HepG2 (cell line): Measurements from ENCODE around the gene RPL21. TPM values are rescaled to one million over a fixed set of nuclear protein-coding genes. Genes with fewer than 3 reads are reported as not detected.

ENCODE experiments used
- BCL6 ChIP-seq: IDR thresholded peaks from 2 replicates; pipeline ENCODE4 v1.6.1; 2016; ENCODE audit warnings: missing genetic modification reagents, missing compliant biosample characterization
- DNMT1 ChIP-seq: sonication (generic); formaldehyde crosslinking; IDR thresholded peaks from 2 replicates; pipeline ENCODE4 v1.5.1; 2020; ENCODE audit warnings: mild to moderate bottlenecking, missing genetic modification reagents
- FOSL2 ChIP-seq: sonication (generic); formaldehyde crosslinking; IDR thresholded peaks from 2 replicates; pipeline ENCODE4 v1.4.0; 2020; ENCODE audit warnings: missing genetic modification reagents
- FOXJ3 ChIP-seq: sonication (generic); formaldehyde crosslinking; IDR thresholded peaks from 2 replicates; pipeline ENCODE4 v1.4.0; 2020; ENCODE audit warnings: missing genetic modification reagents, mild to moderate bottlenecking, borderline replicate concordance
- HNF1A ChIP-seq, 2 experiments: sonication (generic) in 1 of 2; formaldehyde crosslinking in 1 of 2; IDR thresholded peaks; 2 replicates each; pipeline versions ENCODE4 v1.4.0 to v1.6.1; 2016 to 2020; ENCODE audit warnings: borderline replicate concordance in 1 of 2, low read depth in 1 of 2, mild to moderate bottlenecking in 1 of 2, missing genetic modification reagents in 1 of 2
- PHF21A ChIP-seq: sonication (generic); formaldehyde crosslinking; IDR thresholded peaks from 2 replicates; pipeline ENCODE4 v1.5.0; 2020; ENCODE audit warnings: mild to moderate bottlenecking, missing genetic modification reagents
- POLR2G ChIP-seq: fragments of 200-400 bp; formaldehyde crosslinking; IDR thresholded peaks from 2 replicates; pipeline ENCODE4 v1.6.1; 2018; ENCODE audit warnings: mild to moderate bottlenecking, low read depth, low read length, moderate library complexity
- RFXAP ChIP-seq: sonication (generic); formaldehyde crosslinking; IDR thresholded peaks from 2 replicates; pipeline ENCODE4 v1.4.0; 2020; ENCODE audit warnings: missing genetic modification reagents, borderline replicate concordance
- SIN3B ChIP-seq: fragments of 150-350 bp; IDR thresholded peaks from 2 replicates; pipeline ENCODE4 v1.6.1; 2014; ENCODE audit warnings: low read length
- ZBTB8A ChIP-seq: sonication (generic); formaldehyde crosslinking; IDR thresholded peaks from 2 replicates; pipeline ENCODE4 v1.4.0; 2020; ENCODE audit warnings: mild to moderate bottlenecking, low read depth, missing genetic modification reagents, borderline replicate concordance
- ZNF547 ChIP-seq: sonication (generic); formaldehyde crosslinking; IDR thresholded peaks from 2 replicates; pipeline ENCODE4 v1.5.1; 2020; ENCODE audit warnings: mild to moderate bottlenecking, missing genetic modification reagents
- ZNF556 ChIP-seq: sonication (generic); formaldehyde crosslinking; IDR thresholded peaks from 2 replicates; pipeline ENCODE4 v1.4.0; 2020; ENCODE audit warnings: mild to moderate bottlenecking, missing genetic modification reagents, borderline replicate concordance
- ZNF766 ChIP-seq: sonication (generic); formaldehyde crosslinking; IDR thresholded peaks from 2 replicates; pipeline ENCODE4 v1.5.0; 2020; ENCODE audit warnings: missing genetic modification reagents, borderline replicate concordance
- ZNF784 ChIP-seq: sonication (generic); formaldehyde crosslinking; IDR thresholded peaks from 2 replicates; pipeline ENCODE4 v1.5.1; 2020; ENCODE audit warnings: missing genetic modification reagents, mild to moderate bottlenecking, borderline replicate concordance
- polyA plus RNA-seq, 8 experiments: library from polyadenylated mRNA; depleted of rRNA in 3 of 8; stranded (reverse) in 7 of 8; unstranded in 1 of 8; fragments of >200 nt; fragmentation: Illumina TruSeq in 4 of 8; extraction: Trizol in 4 of 8; gene quantifications; 2 replicates each; pipeline versions ENCODE4 v1.2.1 to v1.2.3, GENCODE V29; 2011 to 2016; ENCODE audit warnings: low read depth in 4 of 8, missing spikeins in 1 of 8, mixed read lengths in 1 of 8; ENCODE audit not compliant: insufficient read depth in 1 of 8
- total RNA-seq, 5 experiments: library from RNA; depleted of rRNA; stranded (reverse); fragments of >200 nt; fragmentation: Illumina TruSeq; extraction: Trizol; gene quantifications; 2 replicates each; pipeline ENCODE4 v1.2.3, GENCODE V29; 2016; ENCODE audit warnings: low read depth in 1 of 5
- TF ChIP-seq, protein P1 (sequence below): sonication (generic); formaldehyde crosslinking; IDR thresholded peaks from 2 replicates; pipeline ENCODE4 v1.4.0; 2020; ENCODE audit warnings: mild to moderate bottlenecking, missing genetic modification reagents
- TF ChIP-seq, protein P2 (sequence below): sonication (generic); IDR thresholded peaks from 2 replicates; pipeline ENCODE4 v1.6.1; 2016; ENCODE audit warnings: low read depth, borderline replicate concordance

RPL21 gene
- total and polyA plus RNA-seq, 2 of the 13 experiments (the other 11 are each of a cell fraction or from before 2014, with no cell fraction given): 1,234 to 1,261 TPM

DNA sequence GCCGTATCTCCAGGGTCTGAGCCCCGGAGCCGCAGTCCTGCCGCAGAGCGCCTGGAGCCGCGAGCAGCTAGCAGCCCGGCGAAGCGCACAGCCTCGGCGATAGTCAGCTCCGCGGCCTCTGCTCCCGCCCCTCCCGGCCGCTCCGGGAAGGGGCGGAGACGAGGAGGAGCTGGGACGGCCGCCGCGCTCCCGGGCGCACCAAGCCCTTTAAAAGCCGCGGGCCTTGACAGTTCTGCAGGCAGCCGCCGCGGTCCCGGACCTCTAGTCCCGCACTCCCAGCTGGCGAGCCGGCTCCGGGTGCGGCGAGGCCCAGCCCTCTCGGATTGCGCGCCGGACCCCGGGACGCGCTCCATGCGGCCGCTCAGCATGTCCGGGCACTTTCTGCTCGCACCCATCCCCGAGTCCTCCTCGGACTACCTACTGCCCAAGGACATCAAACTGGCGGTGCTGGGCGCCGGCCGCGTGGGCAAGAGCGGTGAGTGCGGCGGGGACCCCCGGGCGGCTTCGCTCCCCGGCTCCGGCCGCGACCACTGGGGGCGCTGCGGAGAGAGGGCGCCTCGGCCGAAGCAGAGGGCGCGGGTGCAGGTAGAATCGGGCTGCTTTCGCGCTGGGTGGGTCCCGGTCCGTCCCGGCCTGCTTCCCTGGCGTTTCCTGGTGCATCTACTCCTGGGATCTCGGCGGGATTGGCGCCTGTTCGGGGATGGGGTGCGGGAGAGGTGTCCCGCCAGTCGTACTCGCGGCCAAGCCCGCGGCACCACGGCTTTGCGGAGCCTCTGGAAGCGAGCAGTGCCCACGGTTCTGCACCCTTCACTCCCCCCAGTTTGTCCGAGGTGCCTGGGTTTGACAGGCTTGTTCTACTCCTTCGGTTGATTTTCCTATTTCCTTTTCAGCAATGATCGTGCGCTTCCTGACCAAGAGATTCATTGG is 19.5 kb downstream of the RPL21 start, which contains the start of gene RASL11A (continued):
- TF ChIP-seq HNF1A (IDR thresholded peaks at IDR 0.05; ENCODE audit: low read depth): no peak
- 0 out of 2 replicates have a peak, but pooled peaks have one; percentile 18 for TF ChIP-seq HNF1A (CRISPR knock-in tag; IDR thresholded peaks at IDR 0.05; ENCODE audit: borderline replicate concordance)
- no peak for TF ChIP-seq SIN3B
- 0 out of 2 replicates have a peak, but pooled peaks have one; percentile 43 for TF ChIP-seq DNMT1 (CRISPR knock-in tag)
- TF ChIP-seq ZNF556 (CRISPR knock-in tag): peak; percentile 39; the same call in 1 of the 2 replicates
- TF ChIP-seq RFXAP (CRISPR knock-in tag): peak; percentile 46; the same call in 1 of the 2 replicates
- TF ChIP-seq, protein P1, sequence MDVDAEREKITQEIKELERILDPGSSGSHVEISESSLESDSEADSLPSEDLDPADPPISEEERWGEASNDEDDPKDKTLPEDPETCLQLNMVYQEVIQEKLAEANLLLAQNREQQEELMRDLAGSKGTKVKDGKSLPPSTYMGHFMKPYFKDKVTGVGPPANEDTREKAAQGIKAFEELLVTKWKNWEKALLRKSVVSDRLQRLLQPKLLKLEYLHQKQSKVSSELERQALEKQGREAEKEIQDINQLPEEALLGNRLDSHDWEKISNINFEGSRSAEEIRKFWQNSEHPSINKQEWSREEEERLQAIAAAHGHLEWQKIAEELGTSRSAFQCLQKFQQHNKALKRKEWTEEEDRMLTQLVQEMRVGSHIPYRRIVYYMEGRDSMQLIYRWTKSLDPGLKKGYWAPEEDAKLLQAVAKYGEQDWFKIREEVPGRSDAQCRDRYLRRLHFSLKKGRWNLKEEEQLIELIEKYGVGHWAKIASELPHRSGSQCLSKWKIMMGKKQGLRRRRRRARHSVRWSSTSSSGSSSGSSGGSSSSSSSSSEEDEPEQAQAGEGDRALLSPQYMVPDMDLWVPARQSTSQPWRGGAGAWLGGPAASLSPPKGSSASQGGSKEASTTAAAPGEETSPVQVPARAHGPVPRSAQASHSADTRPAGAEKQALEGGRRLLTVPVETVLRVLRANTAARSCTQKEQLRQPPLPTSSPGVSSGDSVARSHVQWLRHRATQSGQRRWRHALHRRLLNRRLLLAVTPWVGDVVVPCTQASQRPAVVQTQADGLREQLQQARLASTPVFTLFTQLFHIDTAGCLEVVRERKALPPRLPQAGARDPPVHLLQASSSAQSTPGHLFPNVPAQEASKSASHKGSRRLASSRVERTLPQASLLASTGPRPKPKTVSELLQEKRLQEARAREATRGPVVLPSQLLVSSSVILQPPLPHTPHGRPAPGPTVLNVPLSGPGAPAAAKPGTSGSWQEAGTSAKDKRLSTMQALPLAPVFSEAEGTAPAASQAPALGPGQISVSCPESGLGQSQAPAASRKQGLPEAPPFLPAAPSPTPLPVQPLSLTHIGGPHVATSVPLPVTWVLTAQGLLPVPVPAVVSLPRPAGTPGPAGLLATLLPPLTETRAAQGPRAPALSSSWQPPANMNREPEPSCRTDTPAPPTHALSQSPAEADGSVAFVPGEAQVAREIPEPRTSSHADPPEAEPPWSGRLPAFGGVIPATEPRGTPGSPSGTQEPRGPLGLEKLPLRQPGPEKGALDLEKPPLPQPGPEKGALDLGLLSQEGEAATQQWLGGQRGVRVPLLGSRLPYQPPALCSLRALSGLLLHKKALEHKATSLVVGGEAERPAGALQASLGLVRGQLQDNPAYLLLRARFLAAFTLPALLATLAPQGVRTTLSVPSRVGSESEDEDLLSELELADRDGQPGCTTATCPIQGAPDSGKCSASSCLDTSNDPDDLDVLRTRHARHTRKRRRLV (CRISPR knock-in tag): no peak
- peak; percentile 78; the same call in 1 of the 2 replicates for TF ChIP-seq ZNF547
- TF ChIP-seq FOXJ3: no peak
- peak; percentile 86; the same call in 1 of the 2 replicates for TF ChIP-seq ZNF784 (CRISPR knock-in tag)
- no peak; the same call in 1 of the 2 replicates for TF ChIP-seq BCL6 (CRISPR knock-in tag)
- 0 out of 2 replicates have a peak, but pooled peaks have one; percentile 36 for TF ChIP-seq ZBTB8A
- peak; percentile 60 for TF ChIP-seq PHF21A (CRISPR knock-in tag)
- TF ChIP-seq POLR2G: peak; percentile 85
- peak; percentile 31; the same call in 1 of the 2 replicates for TF ChIP-seq ZNF766 (CRISPR knock-in tag)
- TF ChIP-seq FOSL2 (CRISPR knock-in tag): peak; percentile 7; the same call in 1 of the 2 replicates
- TF ChIP-seq, protein P2, sequence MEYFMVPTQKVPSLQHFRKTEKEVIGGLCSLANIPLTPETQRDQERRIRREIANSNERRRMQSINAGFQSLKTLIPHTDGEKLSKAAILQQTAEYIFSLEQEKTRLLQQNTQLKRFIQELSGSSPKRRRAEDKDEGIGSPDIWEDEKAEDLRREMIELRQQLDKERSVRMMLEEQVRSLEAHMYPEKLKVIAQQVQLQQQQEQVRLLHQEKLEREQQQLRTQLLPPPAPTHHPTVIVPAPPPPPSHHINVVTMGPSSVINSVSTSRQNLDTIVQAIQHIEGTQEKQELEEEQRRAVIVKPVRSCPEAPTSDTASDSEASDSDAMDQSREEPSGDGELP: peak; percentile 64; the same call in 1 of the 2 replicates
